Measurements from ENCODE around the gene ARCN1. TPM values are rescaled to one million over a fixed set of nuclear protein-coding genes. Genes with fewer than 3 reads are reported as not detected.

Gene ARCN1
- total RNA-seq, 2 donors from 2014 or later: 170 to 180 TPM

- no peak overlapping the region for H3K27ac Mint-ChIP-seq
- no peaks in the 10 kb centered on the region for H3K9me3 Mint-ChIP-seq
- H3K36me3 Mint-ChIP-seq (ENCODE audit: insufficient read depth in 2 of 2): no peaks in the 10 kb centered on the region
- ATAC-seq (replicated peaks in 1 of 2): no peak
- no peak overlapping the region for H3K4me3 Mint-ChIP-seq
- no peak for DNase-seq
- peaks cover 5% of the 10 kb centered on the region for H3K27me3 Mint-ChIP-seq (ENCODE audit: low read depth)
- H3K4me1 Mint-ChIP-seq (ENCODE audit: low read depth): no peaks in the 10 kb centered on the region
Observed at GRCh38 chr11:118633319-118633690, 61.1 kb downstream of the ARCN1 start.

- H3K4me3 Mint-ChIP-seq: no peak overlapping the region
Observed at GRCh38 chr11:118633979-118634378, 61.8 kb downstream of the ARCN1 start.

GRCh38 chr11:118634431-118635236 is 62.4 kb downstream of the ARCN1 start:
- Mint-ChIP-seq H3K9me3 (no peaks in the 10 kb centered on the region), H3K27ac (no peak overlapping the region), H3K27me3 (ENCODE audit: low read depth) (peaks cover 5% of the 10 kb centered on the region), H3K36me3 (ENCODE audit: insufficient read depth in 2 of 2) (no peaks in the 10 kb centered on the region), H3K4me3 (peak overlapping the region in 1 of 2 donors; percentile 17), H3K4me1 (ENCODE audit: low read depth) (no peaks in the 10 kb centered on the region)
- DNase-seq: peak; percentile 20 to 22
- ATAC-seq (replicated peaks in 1 of 2): peak; percentile 69 to 71

More at GRCh38 chr11:118633979-118634378, 61.8 kb downstream of the ARCN1 start:
- no peaks in the 10 kb centered on the region for H3K4me1 Mint-ChIP-seq (ENCODE audit: low read depth)
- H3K36me3 Mint-ChIP-seq (ENCODE audit: insufficient read depth in 2 of 2): no peaks in the 10 kb centered on the region
- no peak overlapping the region for H3K27ac Mint-ChIP-seq
- H3K27me3 Mint-ChIP-seq (ENCODE audit: low read depth): peaks cover 5% of the 10 kb centered on the region
- DNase-seq: no peak
- ATAC-seq (replicated peaks in 1 of 2): no peak
- H3K9me3 Mint-ChIP-seq: no peaks in the 10 kb centered on the region

- DNase-seq (no peak), ATAC-seq (replicated peaks in 1 of 2) (no peak)
- no peaks in the 10 kb centered on the region for H3K4me1 Mint-ChIP-seq (ENCODE audit: low read depth)
- H3K4me3 Mint-ChIP-seq: no peak overlapping the region
- no peaks in the 10 kb centered on the region for H3K9me3 Mint-ChIP-seq
- no peak overlapping the region for H3K27ac Mint-ChIP-seq
- peaks cover 5% of the 10 kb centered on the region for H3K27me3 Mint-ChIP-seq (ENCODE audit: low read depth)
- no peaks in the 10 kb centered on the region for H3K36me3 Mint-ChIP-seq (ENCODE audit: insufficient read depth in 2 of 2)
Observed at GRCh38 chr11:118635237-118635591, 63.0 kb downstream of the ARCN1 start.

- Mint-ChIP-seq H3K36me3 (ENCODE audit: insufficient read depth in 2 of 2) (no peaks in the 10 kb centered on the region), H3K27me3 (ENCODE audit: low read depth) (peaks cover 5% of the 10 kb centered on the region), H3K9me3 (no peaks in the 10 kb centered on the region), H3K27ac (no peak overlapping the region), H3K4me1 (ENCODE audit: low read depth) (no peaks in the 10 kb centered on the region), H3K4me3 (no peak overlapping the region)
- ATAC-seq (replicated peaks in 1 of 2) (no peak), DNase-seq (no peak)
Observed at GRCh38 chr11:118635642-118636041, 63.4 kb downstream of the ARCN1 start.

GRCh38 chr11:118636569-118637290 is 64.5 kb downstream of the ARCN1 start:
- no peak overlapping the region for H3K4me3 Mint-ChIP-seq
- H3K36me3 Mint-ChIP-seq (ENCODE audit: insufficient read depth in 2 of 2): no peaks in the 10 kb centered on the region
- H3K9me3 Mint-ChIP-seq: no peaks in the 10 kb centered on the region
- DNase-seq: no peak
- H3K27ac Mint-ChIP-seq: no peak overlapping the region
- H3K4me1 Mint-ChIP-seq (ENCODE audit: low read depth): peaks cover under 1% of the 10 kb centered on the region
- no peak for ATAC-seq (replicated peaks in 1 of 2)
- peaks cover 5% of the 10 kb centered on the region for H3K27me3 Mint-ChIP-seq (ENCODE audit: low read depth)

GRCh38 chr11:118638726-118639125 is 66.5 kb downstream of the ARCN1 start:
- Mint-ChIP-seq H3K9me3 (no peaks in the 10 kb centered on the region), H3K4me3 (no peak overlapping the region), H3K36me3 (ENCODE audit: insufficient read depth in 2 of 2) (no peaks in the 10 kb centered on the region), H3K27ac (no peak overlapping the region), H3K27me3 (ENCODE audit: low read depth) (peaks cover 5% of the 10 kb centered on the region), H3K4me1 (ENCODE audit: low read depth) (peaks cover 5% of the 10 kb centered on the region)
- ATAC-seq (replicated peaks in 1 of 2) (no peak), DNase-seq (no peak)

GRCh38 chr11:118639899-118640298 is 67.7 kb downstream of the ARCN1 start:
- DNase-seq (no peak), ATAC-seq (replicated peaks in 1 of 2) (no peak)
- Mint-ChIP-seq H3K9me3 (no peaks in the 10 kb centered on the region), H3K27me3 (ENCODE audit: low read depth) (peaks cover 5% of the 10 kb centered on the region), H3K4me3 (no peak overlapping the region), H3K27ac (no peak overlapping the region), H3K36me3 (ENCODE audit: insufficient read depth in 2 of 2) (no peaks in the 10 kb centered on the region), H3K4me1 (ENCODE audit: low read depth) (peaks cover 5% of the 10 kb centered on the region)

GRCh38 chr11:118640332-118641154 is 68.3 kb downstream of the ARCN1 start:
- Mint-ChIP-seq H3K4me3 (no peak overlapping the region), H3K27me3 (ENCODE audit: low read depth) (peaks cover 5% of the 10 kb centered on the region), H3K4me1 (ENCODE audit: low read depth) (peaks cover 5% of the 10 kb centered on the region), H3K9me3 (no peaks in the 10 kb centered on the region), H3K27ac (no peak overlapping the region), H3K36me3 (ENCODE audit: insufficient read depth in 2 of 2) (no peaks in the 10 kb centered on the region)
- ATAC-seq (replicated peaks in 1 of 2) (no peak), DNase-seq (no peak)

GRCh38 chr11:118641397-118642019 is 69.3 kb downstream of the ARCN1 start:
- no peaks in the 10 kb centered on the region for H3K27me3 Mint-ChIP-seq (ENCODE audit: low read depth)
- no peak for ATAC-seq (replicated peaks in 1 of 2)
- no peak for DNase-seq
- H3K4me3 Mint-ChIP-seq: no peak overlapping the region
- no peaks in the 10 kb centered on the region for H3K9me3 Mint-ChIP-seq
- no peaks in the 10 kb centered on the region for H3K36me3 Mint-ChIP-seq (ENCODE audit: insufficient read depth in 2 of 2)
- H3K4me1 Mint-ChIP-seq (ENCODE audit: low read depth): peaks cover 5% of the 10 kb centered on the region
- no peak overlapping the region for H3K27ac Mint-ChIP-seq

GRCh38 chr11:118643142-118643994 is 71.2 kb downstream of the ARCN1 start:
- Mint-ChIP-seq H3K4me1 (ENCODE audit: low read depth) (peaks cover 5% of the 10 kb centered on the region), H3K36me3 (ENCODE audit: insufficient read depth in 2 of 2) (no peaks in the 10 kb centered on the region), H3K4me3 (no peak overlapping the region), H3K9me3 (no peaks in the 10 kb centered on the region), H3K27ac (no peak overlapping the region), H3K27me3 (ENCODE audit: low read depth) (no peaks in the 10 kb centered on the region)
- DNase-seq (no peak), ATAC-seq (replicated peaks in 1 of 2) (no peak)

GRCh38 chr11:118643995-118644345 is 71.8 kb downstream of the ARCN1 start:
- no peak overlapping the region for H3K4me3 Mint-ChIP-seq

More at GRCh38 chr11:118643995-118644345, 71.8 kb downstream of the ARCN1 start:
- Mint-ChIP-seq H3K27ac (no peak overlapping the region), H3K36me3 (ENCODE audit: insufficient read depth in 2 of 2) (no peaks in the 10 kb centered on the region), H3K9me3 (no peaks in the 10 kb centered on the region), H3K4me1 (ENCODE audit: low read depth) (peaks cover 5% of the 10 kb centered on the region), H3K27me3 (ENCODE audit: low read depth) (no peaks in the 10 kb centered on the region)
- ATAC-seq (replicated peaks in 1 of 2) (no peak), DNase-seq (no peak)
